Testis (tissue), 3 donors: ENCODE measurements around the gene SLC25A34. TPM values are rescaled to one million over a fixed set of nuclear protein-coding genes. Genes with fewer than 3 reads are reported as not detected.

ENCODE experiments used
- DNase-seq: peaks from one replicate; pipeline ENCODE4 v3.0.0-alpha.2; 2019
- H3K27ac ChIP-seq, 2 donors: fragments of 200-600 bp; sonication (generic); one replicate each; pipeline ENCODE4 v1.5.1; 2019
- H3K27me3 ChIP-seq: fragments of 200-600 bp; sonication (generic); one replicate; pipeline ENCODE4 v1.5.1; 2019
- H3K36me3 ChIP-seq: fragments of 200-600 bp; sonication (generic); one replicate; pipeline ENCODE4 v1.5.1; 2017; ENCODE audit warnings: low read depth; ENCODE audit errors: missing control alignments
- H3K4me1 ChIP-seq: fragments of 200-600 bp; sonication (generic); one replicate; pipeline ENCODE4 v1.5.1; 2019
- H3K4me3 ChIP-seq, 2 donors: fragments of 200-600 bp; sonication (generic); one replicate each; pipeline ENCODE4 v1.5.1; 2017 to 2019
- H3K9me3 ChIP-seq: fragments of 200-600 bp; sonication (generic); one replicate; pipeline ENCODE4 v1.5.1; 2017
- POLR2A ChIP-seq: fragments of 450-650 bp; IDR thresholded peaks from one replicate; pipeline ENCODE4 v1.6.1; 2017; ENCODE audit warnings: antibody characterized with exemption, mild to moderate bottlenecking, moderate library complexity
- WGBS, 2 donors: methylation state at CpG; one replicate each; pipeline ENCODE4 v1.1.5; 2018; 5-methylcytosine and 5-hydroxymethylcytosine counted together
- intact Hi-C: fragments of 100-400 bp; cut with DNase I; formaldehyde crosslinking; loops from one replicate; pipeline ENCODE4 v1.15.1; 2023; ENCODE audit warnings: low total_unique reads
- polyA plus RNA-seq: library from polyadenylated mRNA; stranded (reverse); fragments of 350-450 nt; fragmentation: Illumina TruSeq; extraction: RNeasy Lipid Tissue Mini Kit (QIAGEN cat#74804); gene quantifications from one replicate; pipeline ENCODE4 v1.2.3, GENCODE V29; 2014; ENCODE audit warnings: low read depth, low replicate concordance; ENCODE audit not compliant: insufficient read depth
- total RNA-seq, 2 donors: library from RNA; depleted of rRNA; stranded (reverse); fragments of >200 nt; gene quantifications; one replicate each; pipeline ENCODE4 v1.2.3, GENCODE V29; 2016
- TF ChIP-seq, protein P1 (sequence below), 3 experiments: fragments of 450-650 bp in 2 of 3; fragments of 200-600 bp in 1 of 3; sonication (generic) in 1 of 3; IDR thresholded peaks; one replicate each; pipeline ENCODE4 v1.5.1; 2016 to 2019; ENCODE audit warnings: antibody characterized with exemption in 3 of 3, mild to moderate bottlenecking in 2 of 3, moderate library complexity in 1 of 3

Gene SLC25A34
- total and polyA plus RNA-seq, 3 donors from 2014 or later: 2.5 to 3.8 (median 2.6) TPM

DNA sequence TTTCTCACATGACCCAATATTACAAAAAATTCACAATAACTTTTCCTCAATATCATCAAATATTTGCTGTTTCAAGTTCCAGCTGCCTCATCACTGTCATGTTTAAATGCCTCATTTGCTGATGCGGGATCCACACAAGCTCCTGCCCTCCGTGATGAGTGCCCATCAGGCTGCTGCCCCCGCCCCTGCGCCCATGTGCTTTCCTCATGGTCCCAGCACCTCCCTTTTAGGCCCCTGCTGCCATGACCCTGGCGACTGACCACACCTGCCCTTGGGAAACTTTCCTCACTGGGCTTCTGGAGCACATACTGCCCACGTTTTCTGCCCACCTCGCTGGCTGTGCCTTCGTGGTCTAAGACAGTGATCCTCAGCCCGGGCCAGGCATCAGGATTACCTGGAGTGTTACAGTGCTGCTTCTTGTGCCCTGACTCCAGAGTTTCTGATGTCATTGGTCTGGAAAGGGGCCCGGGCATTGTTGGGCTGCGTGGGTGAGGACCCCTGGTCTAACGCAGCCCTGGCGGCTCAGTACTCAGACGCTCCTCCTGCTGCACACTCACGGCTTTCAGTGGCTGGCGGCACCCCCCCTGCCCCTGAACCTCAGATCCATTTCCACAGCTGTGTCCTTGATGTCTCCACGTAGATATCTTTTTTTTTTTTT lies 31.4 kb upstream of the SLC25A34 start:
- H3K36me3 ChIP-seq: no peaks in the 10 kb centered on the region
- H3K27me3 ChIP-seq: no peaks in the 10 kb centered on the region
- intact Hi-C loops: no loop called here
- H3K4me3 ChIP-seq: no peak overlapping the region
- peak overlapping the region; percentile 81 to 89 for H3K27ac ChIP-seq
- no peak for DNase-seq
- TF ChIP-seq, protein P1, sequence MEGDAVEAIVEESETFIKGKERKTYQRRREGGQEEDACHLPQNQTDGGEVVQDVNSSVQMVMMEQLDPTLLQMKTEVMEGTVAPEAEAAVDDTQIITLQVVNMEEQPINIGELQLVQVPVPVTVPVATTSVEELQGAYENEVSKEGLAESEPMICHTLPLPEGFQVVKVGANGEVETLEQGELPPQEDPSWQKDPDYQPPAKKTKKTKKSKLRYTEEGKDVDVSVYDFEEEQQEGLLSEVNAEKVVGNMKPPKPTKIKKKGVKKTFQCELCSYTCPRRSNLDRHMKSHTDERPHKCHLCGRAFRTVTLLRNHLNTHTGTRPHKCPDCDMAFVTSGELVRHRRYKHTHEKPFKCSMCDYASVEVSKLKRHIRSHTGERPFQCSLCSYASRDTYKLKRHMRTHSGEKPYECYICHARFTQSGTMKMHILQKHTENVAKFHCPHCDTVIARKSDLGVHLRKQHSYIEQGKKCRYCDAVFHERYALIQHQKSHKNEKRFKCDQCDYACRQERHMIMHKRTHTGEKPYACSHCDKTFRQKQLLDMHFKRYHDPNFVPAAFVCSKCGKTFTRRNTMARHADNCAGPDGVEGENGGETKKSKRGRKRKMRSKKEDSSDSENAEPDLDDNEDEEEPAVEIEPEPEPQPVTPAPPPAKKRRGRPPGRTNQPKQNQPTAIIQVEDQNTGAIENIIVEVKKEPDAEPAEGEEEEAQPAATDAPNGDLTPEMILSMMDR (IDR thresholded peaks at IDR 0.05): no peak
- no peak for TF ChIP-seq POLR2A
- peaks cover 36% of the 10 kb centered on the region for H3K4me1 ChIP-seq
- 64 to 87% methylated on average over 17 of the region's 17 CpGs for WGBS, 2 donors
- H3K9me3 ChIP-seq: no peaks in the 10 kb centered on the region

DNA sequence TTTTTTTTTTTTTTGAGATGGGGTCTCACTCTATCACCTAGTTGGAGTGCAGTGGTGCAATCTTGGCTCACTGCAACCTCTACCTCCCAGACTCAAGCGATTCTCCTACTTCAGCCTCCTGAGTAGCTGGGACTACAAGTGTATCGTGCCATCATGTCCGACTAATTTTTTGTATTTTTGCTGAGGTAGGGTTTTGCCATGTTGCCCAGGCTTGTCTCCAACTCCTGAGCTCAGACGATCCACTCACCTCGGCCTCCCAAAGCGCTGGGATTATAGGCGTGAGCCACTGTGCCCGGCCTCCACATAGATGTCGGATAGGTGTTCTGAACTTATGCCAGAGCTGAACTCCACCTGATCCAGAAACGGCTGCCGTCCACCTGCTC lies 30.9 kb upstream of the SLC25A34 start:
- TF ChIP-seq, protein P1 (IDR thresholded peaks at IDR 0.05): no peak
- TF ChIP-seq POLR2A: no peak
- WGBS, 2 donors: 88 to 91% methylated on average over 11 of the region's 11 CpGs

DNA sequence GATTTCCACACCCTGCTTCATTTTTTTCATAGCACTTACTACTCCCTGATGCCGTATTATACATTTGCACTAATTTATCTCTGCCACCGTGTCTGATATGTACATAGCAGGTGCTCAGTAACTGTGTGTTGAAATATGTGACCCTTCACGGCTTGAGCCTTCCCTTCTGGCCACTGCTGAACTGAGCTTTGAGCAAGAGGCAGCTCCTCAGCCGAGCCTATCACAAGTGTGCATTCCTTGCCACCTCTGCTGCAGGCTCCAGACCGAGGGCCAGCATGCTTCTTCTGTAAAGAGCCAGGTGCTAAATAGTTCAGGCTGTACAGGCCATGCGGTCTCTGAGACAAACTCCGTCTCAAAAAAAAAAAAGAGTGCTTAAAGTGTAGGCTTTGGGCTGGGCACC lies 29.3 kb upstream of the SLC25A34 start:
- no peak overlapping the region for H3K27ac ChIP-seq
- peaks cover 28% of the 10 kb centered on the region for H3K4me1 ChIP-seq
- intact Hi-C loops: no loop called here
- no peak overlapping the region for H3K4me3 ChIP-seq
- no peaks in the 10 kb centered on the region for H3K9me3 ChIP-seq
- TF ChIP-seq POLR2A: no peak
- TF ChIP-seq, protein P1 (IDR thresholded peaks at IDR 0.05): no peak
- H3K27me3 ChIP-seq: no peaks in the 10 kb centered on the region
- DNase-seq: no peak
- H3K36me3 ChIP-seq: no peaks in the 10 kb centered on the region
- WGBS, 2 donors: 66 to 77% methylated on average over 7 of the region's 7 CpGs

More for the DNA sequence above, 30.9 kb upstream of the SLC25A34 start:
- Histone ChIP-seq H3K27ac (peak overlapping the region in 1 of 2 donors; percentile 81), H3K9me3 (no peaks in the 10 kb centered on the region), H3K4me3 (no peak overlapping the region), H3K4me1 (peaks cover 34% of the 10 kb centered on the region), H3K27me3 (no peaks in the 10 kb centered on the region), H3K36me3 (no peaks in the 10 kb centered on the region)
- DNase-seq: no peak
- intact Hi-C loops: no loop called here

DNA sequence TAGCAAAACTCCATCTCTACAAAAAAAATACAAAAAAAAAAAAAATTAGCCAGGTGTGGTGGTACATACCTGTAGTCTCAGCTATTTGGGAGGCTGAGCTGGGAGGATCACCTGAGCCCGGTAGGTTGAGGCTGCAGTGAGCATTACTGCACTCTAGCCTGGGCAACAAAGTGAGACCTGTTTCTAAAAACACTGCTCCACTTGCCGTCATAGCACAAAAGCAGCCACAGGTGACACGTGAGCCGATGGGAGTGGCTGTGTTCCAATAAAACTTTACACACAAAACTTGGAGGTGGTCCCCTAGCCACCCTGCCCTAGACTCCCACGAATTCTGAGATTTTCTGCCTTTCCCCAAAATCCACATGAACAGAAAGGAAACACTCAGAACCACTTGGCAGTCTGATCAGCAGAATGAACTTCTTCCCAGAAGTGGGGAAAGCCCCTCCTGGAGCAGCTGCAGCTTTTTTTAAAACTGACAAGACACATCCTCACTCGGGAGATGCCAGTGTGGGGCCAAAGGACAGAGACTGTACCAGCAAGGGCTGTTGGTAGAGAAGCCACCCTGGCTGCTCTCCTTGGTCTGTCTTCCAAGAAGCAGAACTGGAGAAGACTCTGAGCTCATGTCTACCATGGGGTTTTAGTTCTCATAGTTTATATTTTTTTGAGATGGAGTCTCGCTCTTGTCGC lies 28.7 kb upstream of the SLC25A34 start:
- Histone ChIP-seq H3K36me3 (no peaks in the 10 kb centered on the region), H3K4me1 (peaks cover 28% of the 10 kb centered on the region), H3K4me3 (no peak overlapping the region), H3K9me3 (no peaks in the 10 kb centered on the region), H3K27me3 (no peaks in the 10 kb centered on the region), H3K27ac (no peak overlapping the region)
- WGBS, 2 donors: 77 to 80% methylated on average over 8 of the region's 8 CpGs
- no peak for DNase-seq
- intact Hi-C loops: no loop called here
- TF ChIP-seq, protein P1 (IDR thresholded peaks at IDR 0.05): no peak
- TF ChIP-seq POLR2A: no peak
